Gastrocnemius medialis (tissue), 4 donors: ENCODE data around the gene SMC4. TPM values are rescaled to one million over a fixed set of nuclear protein-coding genes. Genes with fewer than 3 reads are reported as not detected.

Experiments used
- ATAC-seq, 2 donors: fragments of 150-250 bp; one replicate each; pipeline ENCODE4 v1.9.1; 2016
- DNase-seq, 2 donors: peaks; one replicate each; pipeline ENCODE4 v3.0.0-alpha.2; 2019
- H3K27ac ChIP-seq, 4 donors: fragments of 200-600 bp; sonication (generic); 1 replicate in 1 of 4; 2 replicates in 3 of 4; pipeline ENCODE4 v1.5.1; 2016 to 2018; ENCODE audit warnings: mild to moderate bottlenecking in 2 of 4, moderate library complexity in 1 of 4
- H3K27me3 ChIP-seq, 3 donors: fragments of 200-600 bp; sonication (generic) in 2 of 3; 1 replicate in 1 of 3; 2 replicates in 2 of 3; pipeline versions ENCODE4 v1.5.1 to v1.6.0; 2016 to 2019; ENCODE audit warnings: mild to moderate bottlenecking in 1 of 3, moderate library complexity in 1 of 3
- H3K36me3 ChIP-seq, 2 donors: fragments of 200-600 bp; sonication (generic) in 1 of 2; one replicate each; pipeline ENCODE4 v1.5.1; 2017 to 2018
- H3K4me1 ChIP-seq, 2 donors: fragments of 200-600 bp; sonication (generic) in 1 of 2; one replicate each; pipeline ENCODE4 v1.5.1; 2016 to 2017; ENCODE audit warnings: mild to moderate bottlenecking in 2 of 2
- H3K4me3 ChIP-seq, 4 donors: fragments of 200-600 bp; sonication (generic) in 3 of 4; 1 replicate in 1 of 4; 2 replicates in 3 of 4; pipeline ENCODE4 v1.5.1; 2016 to 2019; ENCODE audit warnings: mild to moderate bottlenecking in 2 of 4
- H3K9me3 ChIP-seq, 3 donors: fragments of 200-600 bp; sonication (generic) in 2 of 3; 1 replicate in 1 of 3; 2 replicates in 2 of 3; pipeline ENCODE4 v1.5.1; 2016 to 2019
- CTCF ChIP-seq, 5 experiments: fragments of 450-650 bp in 3 of 5; fragments of 200-600 bp in 2 of 5; sonication (generic) in 2 of 5; IDR thresholded peaks in 4 of 5; conservative IDR thresholded peaks in 1 of 5; 1 replicate in 4 of 5; 2 replicates in 1 of 5; pipeline ENCODE4 v1.5.1; 2016 to 2019; ENCODE audit warnings: antibody characterized with exemption in 5 of 5, mild to moderate bottlenecking in 3 of 5, moderate library complexity in 3 of 5
- POLR2A ChIP-seq, 2 donors: fragments of 450-650 bp; IDR thresholded peaks; one replicate each; pipeline ENCODE4 v1.6.1; 2017; ENCODE audit warnings: antibody characterized with exemption in 2 of 2, mild to moderate bottlenecking in 2 of 2, moderate library complexity in 2 of 2
- in situ Hi-C, 4 donors: fragments of 200-750 bp; cut with MboI; loops; one replicate each; pipeline versions ENCODE4 v1.15.0 to v1.8.0; 2017; ENCODE audit warnings: low sequenced_read_pairs in 4 of 4
- intact Hi-C: fragments of 100-400 bp; cut with DNase I; formaldehyde crosslinking; loops from one replicate; pipeline ENCODE4 v1.15.1; 2023; ENCODE audit warnings: low total_unique reads
- total RNA-seq, 4 donors: library from RNA; depleted of rRNA; stranded (reverse); fragments of >200 nt; gene quantifications; one replicate each; pipeline versions ENCODE4 v1.1.0 to v1.2.3, GENCODE V29; 2016

Gene SMC4
- total RNA-seq, 4 donors from 2014 or later: 7.2 to 24.3 (median 14.7) TPM

DNA sequence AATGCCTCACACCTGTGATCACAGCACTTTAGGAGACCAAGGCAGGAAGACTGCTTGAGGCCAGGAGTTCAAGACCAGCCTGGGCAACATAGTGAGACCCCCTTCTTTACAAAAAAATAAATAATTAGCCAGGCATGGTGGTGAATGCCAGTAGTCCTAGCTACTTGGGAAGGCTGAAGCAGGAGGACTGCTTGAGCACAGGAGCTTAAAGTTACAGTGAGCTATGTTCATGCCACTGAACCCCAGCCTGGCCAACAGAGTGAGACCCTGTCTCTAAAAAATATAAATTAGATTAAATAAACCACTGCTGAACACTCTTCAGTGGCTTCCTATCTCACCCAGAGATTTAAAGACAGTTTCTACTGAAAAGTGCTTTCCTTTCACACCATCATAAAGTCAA, 6.7 kb upstream of the SMC4 start:
- H3K9me3 ChIP-seq: no peaks in the 10 kb centered on the region
- TF ChIP-seq POLR2A (IDR thresholded peaks at IDR 0.05) (no peak), CTCF (IDR thresholded peaks at IDR 0.05 in 4 of 5, conservative IDR thresholded peaks at IDR 0.05 in 1 of 5) (no peak)
- DNase-seq: no peak
- no peak overlapping the region for H3K4me3 ChIP-seq
- in situ Hi-C loops (loop anchor here in 1 of 4 donors (10.0 kb wide), 1 partner anchor 578 kb away; no protein-coding TSS in a partner anchor), intact Hi-C loops (loop anchor here (10.0 kb wide), 1 partner anchor 172 kb away; the partner anchor contains the start of gene KPNA4)
- H3K27me3 ChIP-seq: no peaks in the 10 kb centered on the region
- no peak for ATAC-seq
- no peak overlapping the region for H3K27ac ChIP-seq
- H3K4me1 ChIP-seq: no peaks in the 10 kb centered on the region
- no peaks in the 10 kb centered on the region for H3K36me3 ChIP-seq

DNA sequence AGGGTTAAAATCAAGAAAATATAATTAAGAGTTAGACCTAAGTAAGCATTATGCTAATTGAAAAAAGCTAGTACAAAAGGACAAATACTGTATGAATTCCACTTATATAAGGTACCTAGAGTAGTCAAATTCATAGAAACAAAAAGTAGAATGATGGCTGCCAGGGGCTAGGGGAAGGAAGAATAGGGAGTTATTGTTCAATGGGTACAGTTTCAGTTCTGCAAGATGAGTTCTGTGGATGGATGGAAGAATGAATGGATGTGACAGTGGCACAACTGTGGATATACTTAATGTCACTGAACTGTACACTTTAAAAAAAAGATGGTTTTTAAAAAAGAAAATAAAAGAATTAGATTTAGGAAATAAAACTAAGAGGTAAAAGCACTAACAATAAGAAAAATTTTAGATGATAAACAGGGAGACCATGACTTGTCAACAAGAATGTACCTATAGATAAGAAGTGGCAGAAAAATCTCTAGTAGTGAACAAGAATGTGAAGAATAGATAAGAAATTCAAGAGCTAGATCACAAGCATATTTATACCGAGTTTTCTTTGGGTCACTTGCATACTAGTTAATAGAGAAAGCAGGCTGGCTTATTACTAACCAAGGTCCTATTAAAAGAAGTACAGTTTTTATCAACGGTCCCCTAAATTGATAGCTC, 6.0 kb upstream of the SMC4 start:
- no peak overlapping the region for H3K4me3 ChIP-seq
- DNase-seq: no peak
- H3K27ac ChIP-seq: no peak overlapping the region
- intact Hi-C loops: loop anchor here (10.0 kb wide), 1 partner anchor 171 kb away; the partner anchor contains the start of gene KPNA4
- TF ChIP-seq POLR2A (IDR thresholded peaks at IDR 0.05): no peak
- no peak for TF ChIP-seq CTCF (IDR thresholded peaks at IDR 0.05 in 4 of 5, conservative IDR thresholded peaks at IDR 0.05 in 1 of 5)
- H3K27me3 ChIP-seq: no peaks in the 10 kb centered on the region
- no peak for ATAC-seq
- peaks cover 5% of the 10 kb centered on the region in 2 donors for H3K4me1 ChIP-seq
- in situ Hi-C loops: loop anchor here in 1 of 4 donors (10.0 kb wide), 1 partner anchor 579 kb away; no protein-coding TSS in a partner anchor
- H3K36me3 ChIP-seq: no peaks in the 10 kb centered on the region
- no peaks in the 10 kb centered on the region for H3K9me3 ChIP-seq

GRCh38 chr3:160394009-160394392, 5.4 kb upstream of the SMC4 start:
- Histone ChIP-seq H3K9me3 (no peaks in the 10 kb centered on the region), H3K4me3 (no peak overlapping the region), H3K27ac (no peak overlapping the region), H3K36me3 (no peaks in the 10 kb centered on the region), H3K27me3 (no peaks in the 10 kb centered on the region), H3K4me1 (peaks cover 6 to 8% of the 10 kb centered on the region in 2 donors)
- intact Hi-C loops (loop anchor here (10.0 kb wide), 1 partner anchor 171 kb away; the partner anchor contains the start of gene KPNA4), in situ Hi-C loops (loop anchor here in 1 of 4 donors (10.0 kb wide), 1 partner anchor 579 kb away; no protein-coding TSS in a partner anchor)
- DNase-seq (no peak), ATAC-seq (no peak)
- TF ChIP-seq CTCF (IDR thresholded peaks at IDR 0.05 in 4 of 5, conservative IDR thresholded peaks at IDR 0.05 in 1 of 5) (no peak), POLR2A (IDR thresholded peaks at IDR 0.05) (no peak)

DNA sequence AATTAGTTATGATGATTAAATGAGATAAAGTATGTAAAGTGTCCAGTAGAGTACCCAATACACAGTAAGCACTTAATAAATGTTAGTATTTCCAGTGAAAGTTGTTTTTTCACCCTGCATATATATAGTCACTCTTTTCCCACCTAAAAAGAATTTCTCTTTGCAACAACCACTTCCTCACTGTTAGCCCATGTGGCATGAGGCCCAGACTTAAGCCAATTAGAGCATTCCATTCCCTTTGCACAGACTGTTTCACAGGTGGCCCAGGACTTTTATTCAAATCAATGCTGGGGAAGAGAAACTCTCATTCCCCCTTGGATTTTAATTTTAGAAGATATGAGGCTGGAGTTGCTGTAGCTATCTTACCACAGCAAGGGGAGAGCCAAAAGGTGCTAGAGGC, 4.2 kb upstream of the SMC4 start:
- TF ChIP-seq POLR2A (IDR thresholded peaks at IDR 0.05) (no peak), CTCF (IDR thresholded peaks at IDR 0.05 in 4 of 5, conservative IDR thresholded peaks at IDR 0.05 in 1 of 5) (no peak)
- no peak for DNase-seq
- in situ Hi-C loops: loop anchor here in 1 of 4 donors (10.0 kb wide), 1 partner anchor 580 kb away; no protein-coding TSS in a partner anchor
- Histone ChIP-seq H3K27me3 (no peaks in the 10 kb centered on the region), H3K9me3 (no peaks in the 10 kb centered on the region), H3K4me1 (peaks cover 6 to 11% of the 10 kb centered on the region in 2 donors), H3K36me3 (no peaks in the 10 kb centered on the region), H3K27ac (no peak overlapping the region), H3K4me3 (no peak overlapping the region)
- ATAC-seq: no peak
- intact Hi-C loops: loop anchor here (5.0 to 10.0 kb wide), 2 partner anchors 170 to 1593 kb away; partner anchors contain the start of genes KPNA4 and MFSD1
